Measurements from ENCODE around the gene CACNA1B.

GRCh38 chr9:138119202-138120027, 241.8 kb downstream of the CACNA1B start:
- no peak for TF ChIP-seq POLR2A (IDR thresholded peaks at IDR 0.05)
- TF ChIP-seq CTCF (IDR thresholded peaks at IDR 0.05), result no peak
- TF ChIP-seq EP300 (IDR thresholded peaks at IDR 0.05), result no peak
